HEK293 (cell line): Measurements from ENCODE around the gene PRKCE.

Experiments used
- FEZF1 ChIP-seq: fragments of 450-650 bp; formaldehyde crosslinking; IDR thresholded peaks from 2 replicates; pipeline ENCODE4 v1.5.1; 2016; ENCODE audit warnings: missing biosample characterization, missing genetic modification characterization
- OSR2 ChIP-seq: fragments of 450-650 bp; formaldehyde crosslinking; IDR thresholded peaks from 2 replicates; pipeline ENCODE4 v1.5.1; 2016; ENCODE audit warnings: missing biosample characterization, missing genetic modification characterization
- ZBTB7A ChIP-seq: fragments of 450-650 bp; formaldehyde crosslinking; IDR thresholded peaks from 2 replicates; pipeline ENCODE4 v1.5.1; 2016; ENCODE audit warnings: low read depth, missing biosample characterization, missing genetic modification characterization
- ZNF2 ChIP-seq: fragments of 450-650 bp; formaldehyde crosslinking; IDR thresholded peaks from 2 replicates; pipeline ENCODE4 v1.5.1; 2016; ENCODE audit warnings: missing biosample characterization, missing genetic modification characterization
- ZNF549 ChIP-seq: fragments of 450-650 bp; IDR thresholded peaks from 2 replicates; pipeline ENCODE4 v1.5.1; 2018; ENCODE audit warnings: missing biosample characterization, missing genetic modification characterization, mild to moderate bottlenecking, inconsistent platforms, moderate library complexity
- ZNF629 ChIP-seq: fragments of 450-650 bp; formaldehyde crosslinking; IDR thresholded peaks from 2 replicates; pipeline ENCODE4 v1.5.1; 2017; ENCODE audit warnings: missing biosample characterization, missing genetic modification characterization
- ZNF670 ChIP-seq: fragments of 450-650 bp; formaldehyde crosslinking; IDR thresholded peaks from 2 replicates; pipeline ENCODE4 v1.5.1; 2016; ENCODE audit warnings: missing biosample characterization, missing genetic modification characterization, low read depth
- TF ChIP-seq, protein P1 (sequence below): fragments of 450-650 bp; formaldehyde crosslinking; IDR thresholded peaks from 2 replicates; pipeline ENCODE4 v1.5.1; 2016; ENCODE audit warnings: missing biosample characterization, missing genetic modification characterization

- TF ChIP-seq, protein P1, sequence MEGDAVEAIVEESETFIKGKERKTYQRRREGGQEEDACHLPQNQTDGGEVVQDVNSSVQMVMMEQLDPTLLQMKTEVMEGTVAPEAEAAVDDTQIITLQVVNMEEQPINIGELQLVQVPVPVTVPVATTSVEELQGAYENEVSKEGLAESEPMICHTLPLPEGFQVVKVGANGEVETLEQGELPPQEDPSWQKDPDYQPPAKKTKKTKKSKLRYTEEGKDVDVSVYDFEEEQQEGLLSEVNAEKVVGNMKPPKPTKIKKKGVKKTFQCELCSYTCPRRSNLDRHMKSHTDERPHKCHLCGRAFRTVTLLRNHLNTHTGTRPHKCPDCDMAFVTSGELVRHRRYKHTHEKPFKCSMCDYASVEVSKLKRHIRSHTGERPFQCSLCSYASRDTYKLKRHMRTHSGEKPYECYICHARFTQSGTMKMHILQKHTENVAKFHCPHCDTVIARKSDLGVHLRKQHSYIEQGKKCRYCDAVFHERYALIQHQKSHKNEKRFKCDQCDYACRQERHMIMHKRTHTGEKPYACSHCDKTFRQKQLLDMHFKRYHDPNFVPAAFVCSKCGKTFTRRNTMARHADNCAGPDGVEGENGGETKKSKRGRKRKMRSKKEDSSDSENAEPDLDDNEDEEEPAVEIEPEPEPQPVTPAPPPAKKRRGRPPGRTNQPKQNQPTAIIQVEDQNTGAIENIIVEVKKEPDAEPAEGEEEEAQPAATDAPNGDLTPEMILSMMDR (tag by site-specific recombination), result no peak
- TF ChIP-seq ZNF549 (tag by site-specific recombination), result no peak
- no peak for TF ChIP-seq ZNF2 (tag by site-specific recombination)
- TF ChIP-seq ZNF629 (tag by site-specific recombination), result no peak
- no peak for TF ChIP-seq ZNF670 (tag by site-specific recombination)
- TF ChIP-seq FEZF1, result no peak
- no peak for TF ChIP-seq ZBTB7A (tag by site-specific recombination)
- TF ChIP-seq OSR2 (tag by site-specific recombination), result no peak
Measured at GRCh38 chr2:46144133-46144800, 492.8 kb downstream of the PRKCE start.
